ENCODE measurements around the gene KCNIP2. TPM values are rescaled to one million over a fixed set of nuclear protein-coding genes. Genes with fewer than 3 reads are reported as not detected.

Gene KCNIP2
- total and polyA plus RNA-seq, 2 of the 4 experiments (the other 2 are of a cell fraction) = under 0.01 to 0.87 TPM

- H2BK15ac ChIP-seq (ENCODE audit: low read depth, low read length) = no peak overlapping the region
- no peaks in the 10 kb centered on the region for H3K9me3 ChIP-seq (ENCODE audit: control insufficient read depth, insufficient read depth, low read length)
- no peak overlapping the region for H3K4me3 ChIP-seq (ENCODE audit: insufficient read depth, low read depth, low read length)
- ATAC-seq (ENCODE audit: low read depth) (no peak; the same call in 1 of the 2 replicates), DNase-seq (no peak)
- no peak overlapping the region for H4K8ac ChIP-seq (ENCODE audit: low read depth in 2 of 2, low read length in 2 of 2)
- no peak overlapping the region for H3K18ac ChIP-seq (ENCODE audit: low read depth, low read length)
- H2AFZ ChIP-seq (replicated peaks; ENCODE audit: low read length, poor library complexity) = no peak overlapping the region
- no CpG with 5 or more reads among the region's 4 CpGs for WGBS, 2 experiments (ENCODE audit: extremely low coverage in 2 of 2, insufficient read length in 1 of 2)
- H3K23ac ChIP-seq (ENCODE audit: low read depth, low read length) = no peak overlapping the region
- H2BK5ac ChIP-seq (ENCODE audit: low read depth, low read length, poor library complexity, severe bottlenecking) = no peak overlapping the region
- dilution Hi-C loops (cut with HindIII; ENCODE audit: low sequenced_read_pairs, unreplicated experiment) (no loop called here), in situ Hi-C loops (cut with MboI; ENCODE audit: low sequenced_read_pairs) (no loop called here), intact Hi-C loops (cut with micrococcal nuclease) (no loop called here)
- H3K36me3 ChIP-seq (ENCODE audit: control insufficient read depth, insufficient read depth, low read length) = peaks cover 64% of the 10 kb centered on the region
- peaks cover 42% of the 10 kb centered on the region for H4K20me1 ChIP-seq (ENCODE audit: insufficient read depth, low read length)
- H3K9ac ChIP-seq (ENCODE audit: low read depth, low read length) = no peak overlapping the region
- H3K27ac ChIP-seq (ENCODE audit: insufficient read depth, low read length) = no peak overlapping the region
- ChIA-PET POLR2A (ENCODE audit: unreplicated experiment) (interaction anchor here (0.6 kb wide), 1 partner anchor 15 kb away, joined by 9 read pairs; no protein-coding TSS in a partner anchor), CTCF (interaction anchor here (0.6 to 0.8 kb wide), 2 partner anchors 9 to 583 kb away, joined by 4 to 5 read pairs; no protein-coding TSS in a partner anchor)
- H3K4me2 ChIP-seq (ENCODE audit: low read depth, low read length) = no peak overlapping the region
- no peak overlapping the region for H3K14ac ChIP-seq (replicated peaks; ENCODE audit: low read depth, low read length)
- H3K79me1 ChIP-seq (ENCODE audit: low read depth in 1 of 2, low read length in 2 of 2) = peaks cover 47 to 65% of the 10 kb centered on the region in 2 experiments
- no peak overlapping the region for H2AK5ac ChIP-seq (ENCODE audit: low read depth, low read length)
- no peaks in the 10 kb centered on the region for H3K4me1 ChIP-seq (ENCODE audit: control insufficient read depth, insufficient read depth, low read length)
- H4K91ac ChIP-seq (ENCODE audit: insufficient read depth, low read depth, low read length) = no peak overlapping the region
- BruUV-seq (replicated peaks) = no TSS peak
- H3K56ac ChIP-seq (ENCODE audit: extremely low read depth, insufficient read depth, low read length) = no peak overlapping the region
- H4K5ac ChIP-seq (ENCODE audit: low read depth, low read length) = no peak overlapping the region
- no peak overlapping the region for H2AK9ac ChIP-seq (replicated peaks; ENCODE audit: low read depth, low read length, poor library complexity)
- no peaks in the 10 kb centered on the region for H3K9me1 ChIP-seq (ENCODE audit: insufficient read depth, low read length)
- H2BK20ac ChIP-seq (ENCODE audit: low read depth, low read length) = no peak overlapping the region
- no peaks in the 10 kb centered on the region for H3K27me3 ChIP-seq (ENCODE audit: control insufficient read depth, insufficient read depth, low read length)
- TF ChIP-seq CHD1 (IDR thresholded peaks at IDR 0.05; ENCODE audit: low read depth, low read length) = no peak
- TF ChIP-seq FOS (IDR thresholded peaks at IDR 0.05; ENCODE audit: low read depth, low read length) = no peak
- TF ChIP-seq POLR2A (IDR thresholded peaks at IDR 0.05; ENCODE audit: low read depth, low read length) = no peak
- TF ChIP-seq USF2 (IDR thresholded peaks at IDR 0.05; ENCODE audit: low read depth, low read length) = no peak
- TF ChIP-seq CTCF (conservative IDR thresholded peaks at IDR 0.05; ENCODE audit: low read depth, low read length) = no peak
- no peak for TF ChIP-seq SMC3 (IDR thresholded peaks at IDR 0.05; ENCODE audit: low read depth, low read length)
- no peak for TF ChIP-seq RFX5 (IDR thresholded peaks at IDR 0.05; ENCODE audit: low read depth, low read length)
- TF ChIP-seq CEBPB (IDR thresholded peaks at IDR 0.05; ENCODE audit: low read depth, low read length) = no peak
- TF ChIP-seq MAZ (IDR thresholded peaks at IDR 0.05; ENCODE audit: borderline replicate concordance, low read depth, low read length) = no peak
- no peak for TF ChIP-seq ELK1 (IDR thresholded peaks at IDR 0.05; ENCODE audit: borderline replicate concordance, low read depth, low read length)
- TF ChIP-seq MAFK (IDR thresholded peaks at IDR 0.05; ENCODE audit: low read depth, low read length) = no peak
- TF ChIP-seq NFE2L2 (IDR thresholded peaks at IDR 0.05; ENCODE audit: low read depth, low read length) = no peak
- no peak overlapping the region for H2BK120ac ChIP-seq (ENCODE audit: low read depth, low read length)
- H3K4ac ChIP-seq (ENCODE audit: low read depth, low read length) = no peak overlapping the region
These were observed 46.1 kb downstream of the KCNIP2 start for GRCh38 chr10:101797403-101798059.

Data from IMR-90 (cell line).